ENCODE results near the gene PMFBP1. TPM values are rescaled to one million over a fixed set of nuclear protein-coding genes. Genes with fewer than 3 reads are reported as not detected.

Gene PMFBP1
- total and polyA plus RNA-seq, 4 donors = 0.66 to 2.5 (median 1.0) TPM; not detected in 1

GRCh38 chr16:72210555-72210954 lies 38.6 kb upstream of the PMFBP1 start:
- Histone ChIP-seq H3K9me3 (ENCODE audit: control insufficient read depth, low read length) (no peaks in the 10 kb centered on the region), H3K27ac (ENCODE audit: low read depth in 1 of 2, low read length in 2 of 2) (no peak overlapping the region), H3K4me1 (ENCODE audit: control insufficient read depth in 1 of 2, insufficient read depth in 2 of 2, low read length in 2 of 2) (no peaks in the 10 kb centered on the region), H3K36me3 (ENCODE audit: control insufficient read depth in 1 of 2, insufficient read depth in 2 of 2, low read length in 1 of 2) (no peaks in the 10 kb centered on the region), H3K4me3 (ENCODE audit: low read length in 2 of 2) (no peak overlapping the region), H3K27me3 (ENCODE audit: control insufficient read depth in 1 of 2, insufficient read depth in 2 of 2, low read length in 1 of 2) (peaks cover 0 to 2% of the 10 kb centered on the region in 2 donors)
- intact Hi-C loops (cut with DNase I) = no loop called here
- 79 to 82% methylated on average over 3 of the region's 3 CpGs for WGBS, 2 donors
- no peak for DNase-seq
- no peak for ATAC-seq (ENCODE audit: low FRiP score)

- DNase-seq (no peak), ATAC-seq (ENCODE audit: low FRiP score) (no peak)
Measured at GRCh38 chr16:72210072-72210471, 38.1 kb upstream of the PMFBP1 start.

GRCh38 chr16:72206299-72206698 lies 34.3 kb upstream of the PMFBP1 start:
- intact Hi-C loops (cut with DNase I) = no loop called here
- no peaks in the 10 kb centered on the region for H3K9me3 ChIP-seq (ENCODE audit: control insufficient read depth, low read length)

More at GRCh38 chr16:72210072-72210471, 38.1 kb upstream of the PMFBP1 start:
- no peaks in the 10 kb centered on the region for H3K36me3 ChIP-seq (ENCODE audit: control insufficient read depth in 1 of 2, insufficient read depth in 2 of 2, low read length in 1 of 2)
- H3K9me3 ChIP-seq (ENCODE audit: control insufficient read depth, low read length) = no peaks in the 10 kb centered on the region
- intact Hi-C loops (cut with DNase I) = no loop called here
- WGBS, 2 donors = 93 to 97% methylated on average over 3 of the region's 3 CpGs
- H3K4me3 ChIP-seq (ENCODE audit: low read length in 2 of 2) = no peak overlapping the region
- peaks cover 0 to 2% of the 10 kb centered on the region in 2 donors for H3K27me3 ChIP-seq (ENCODE audit: control insufficient read depth in 1 of 2, insufficient read depth in 2 of 2, low read length in 1 of 2)
- no peak overlapping the region for H3K27ac ChIP-seq (ENCODE audit: low read depth in 1 of 2, low read length in 2 of 2)
- no peaks in the 10 kb centered on the region for H3K4me1 ChIP-seq (ENCODE audit: control insufficient read depth in 1 of 2, insufficient read depth in 2 of 2, low read length in 2 of 2)

GRCh38 chr16:72203401-72203800 lies 31.4 kb upstream of the PMFBP1 start:
- 19 to 24% methylated on average over 6 of the region's 6 CpGs for WGBS, 2 donors
- H3K9me3 ChIP-seq (ENCODE audit: control insufficient read depth, low read length) = no peaks in the 10 kb centered on the region
- no peak overlapping the region for H3K27ac ChIP-seq (ENCODE audit: low read depth in 1 of 2, low read length in 2 of 2)
- no peaks in the 10 kb centered on the region for H3K4me1 ChIP-seq (ENCODE audit: control insufficient read depth in 1 of 2, insufficient read depth in 2 of 2, low read length in 2 of 2)
- ATAC-seq (ENCODE audit: low FRiP score) = no peak
- no peaks in the 10 kb centered on the region for H3K27me3 ChIP-seq (ENCODE audit: control insufficient read depth in 1 of 2, insufficient read depth in 2 of 2, low read length in 1 of 2)
- H3K36me3 ChIP-seq (ENCODE audit: control insufficient read depth in 1 of 2, insufficient read depth in 2 of 2, low read length in 1 of 2) = no peaks in the 10 kb centered on the region
- H3K4me3 ChIP-seq (ENCODE audit: low read length in 2 of 2) = no peak overlapping the region
- intact Hi-C loops (cut with DNase I) = no loop called here
- peak in 1 of 2 donors; percentile 73 for DNase-seq

More at GRCh38 chr16:72206299-72206698, 34.3 kb upstream of the PMFBP1 start:
- Histone ChIP-seq H3K36me3 (ENCODE audit: control insufficient read depth in 1 of 2, insufficient read depth in 2 of 2, low read length in 1 of 2) (no peaks in the 10 kb centered on the region), H3K4me3 (ENCODE audit: low read length in 2 of 2) (no peak overlapping the region), H3K27ac (ENCODE audit: low read depth in 1 of 2, low read length in 2 of 2) (no peak overlapping the region), H3K27me3 (ENCODE audit: control insufficient read depth in 1 of 2, insufficient read depth in 2 of 2, low read length in 1 of 2) (peaks cover 0 to 2% of the 10 kb centered on the region in 2 donors), H3K4me1 (ENCODE audit: control insufficient read depth in 1 of 2, insufficient read depth in 2 of 2, low read length in 2 of 2) (no peaks in the 10 kb centered on the region)
- 81 to 83% methylated on average over 3 of the region's 3 CpGs for WGBS, 2 donors
- no peak for DNase-seq
- ATAC-seq (ENCODE audit: low FRiP score) = no peak

GRCh38 chr16:72202014-72202413 lies 30.1 kb upstream of the PMFBP1 start:
- intact Hi-C loops (cut with DNase I) = no loop called here
- H3K27ac ChIP-seq (ENCODE audit: low read depth in 1 of 2, low read length in 2 of 2) = no peak overlapping the region
- H3K27me3 ChIP-seq (ENCODE audit: control insufficient read depth in 1 of 2, insufficient read depth in 2 of 2, low read length in 1 of 2) = peaks cover 0 to 1% of the 10 kb centered on the region in 2 donors
- ATAC-seq (ENCODE audit: low FRiP score) (no peak), DNase-seq (no peak)
- no peaks in the 10 kb centered on the region for H3K9me3 ChIP-seq (ENCODE audit: control insufficient read depth, low read length)
- no peaks in the 10 kb centered on the region for H3K36me3 ChIP-seq (ENCODE audit: control insufficient read depth in 1 of 2, insufficient read depth in 2 of 2, low read length in 1 of 2)
- H3K4me3 ChIP-seq (ENCODE audit: low read length in 2 of 2) = no peak overlapping the region
- H3K4me1 ChIP-seq (ENCODE audit: control insufficient read depth in 1 of 2, insufficient read depth in 2 of 2, low read length in 2 of 2) = no peaks in the 10 kb centered on the region
- WGBS, 2 donors = 70 to 76% methylated on average over 2 of the region's 2 CpGs

- Histone ChIP-seq H3K27me3 (ENCODE audit: control insufficient read depth in 1 of 2, insufficient read depth in 2 of 2, low read length in 1 of 2) (peaks cover 0 to 1% of the 10 kb centered on the region in 2 donors), H3K4me1 (ENCODE audit: control insufficient read depth in 1 of 2, insufficient read depth in 2 of 2, low read length in 2 of 2) (no peaks in the 10 kb centered on the region), H3K4me3 (ENCODE audit: low read length in 2 of 2) (no peak overlapping the region), H3K36me3 (ENCODE audit: control insufficient read depth in 1 of 2, insufficient read depth in 2 of 2, low read length in 1 of 2) (no peaks in the 10 kb centered on the region), H3K27ac (ENCODE audit: low read depth in 1 of 2, low read length in 2 of 2) (no peak overlapping the region), H3K9me3 (ENCODE audit: control insufficient read depth, low read length) (no peaks in the 10 kb centered on the region)
- WGBS, 2 donors = 64 to 68% methylated on average over 2 of the region's 2 CpGs
- no peak for DNase-seq
- intact Hi-C loops (cut with DNase I) = no loop called here
- ATAC-seq (ENCODE audit: low FRiP score) = no peak
Measured at GRCh38 chr16:72201387-72201786, 29.4 kb upstream of the PMFBP1 start.

- WGBS, 2 donors = 86 to 87% methylated on average over 5 of the region's 5 CpGs
- no peak for ATAC-seq (ENCODE audit: low FRiP score)
Measured at GRCh38 chr16:72199761-72200337, 27.9 kb upstream of the PMFBP1 start.

GRCh38 chr16:72198771-72199201 lies 26.8 kb upstream of the PMFBP1 start:
- 53 to 62% methylated on average over 10 of the region's 10 CpGs for whole genome bisulfite sequencing, 2 donors
- H3K4me1 ChIP-seq (ENCODE audit: control insufficient read depth in 1 of 2, insufficient read depth in 2 of 2, low read length in 2 of 2) = no peaks in the 10 kb centered on the region
- no peak overlapping the region for H3K27ac ChIP-seq (ENCODE audit: low read depth in 1 of 2, low read length in 2 of 2)
- DNase-seq (no peak), ATAC-seq (ENCODE audit: low FRiP score) (no peak)
- intact Hi-C loops (cut with DNase I) = no loop called here
- no peak overlapping the region for H3K4me3 ChIP-seq (ENCODE audit: low read length in 2 of 2)
- H3K9me3 ChIP-seq (ENCODE audit: control insufficient read depth, low read length) = no peaks in the 10 kb centered on the region
- H3K27me3 ChIP-seq (ENCODE audit: control insufficient read depth in 1 of 2, insufficient read depth in 2 of 2, low read length in 1 of 2) = peaks cover 0 to 1% of the 10 kb centered on the region in 2 donors
- H3K36me3 ChIP-seq (ENCODE audit: control insufficient read depth in 1 of 2, insufficient read depth in 2 of 2, low read length in 1 of 2) = no peaks in the 10 kb centered on the region

More at GRCh38 chr16:72199761-72200337, 27.9 kb upstream of the PMFBP1 start:
- Histone ChIP-seq H3K4me1 (ENCODE audit: control insufficient read depth in 1 of 2, insufficient read depth in 2 of 2, low read length in 2 of 2) (no peaks in the 10 kb centered on the region), H3K9me3 (ENCODE audit: control insufficient read depth, low read length) (no peaks in the 10 kb centered on the region), H3K27me3 (ENCODE audit: control insufficient read depth in 1 of 2, insufficient read depth in 2 of 2, low read length in 1 of 2) (peaks cover 0 to 1% of the 10 kb centered on the region in 2 donors), H3K27ac (ENCODE audit: low read depth in 1 of 2, low read length in 2 of 2) (no peak overlapping the region), H3K4me3 (ENCODE audit: low read length in 2 of 2) (no peak overlapping the region), H3K36me3 (ENCODE audit: control insufficient read depth in 1 of 2, insufficient read depth in 2 of 2, low read length in 1 of 2) (no peaks in the 10 kb centered on the region)
- intact Hi-C loops (cut with DNase I) = no loop called here
- DNase-seq = no peak

GRCh38 chr16:72198021-72198711 lies 26.2 kb upstream of the PMFBP1 start:
- DNase-seq = no peak
- Histone ChIP-seq H3K36me3 (ENCODE audit: control insufficient read depth in 1 of 2, insufficient read depth in 2 of 2, low read length in 1 of 2) (no peaks in the 10 kb centered on the region), H3K27me3 (ENCODE audit: control insufficient read depth in 1 of 2, insufficient read depth in 2 of 2, low read length in 1 of 2) (peaks cover 0 to 1% of the 10 kb centered on the region in 2 donors), H3K4me1 (ENCODE audit: control insufficient read depth in 1 of 2, insufficient read depth in 2 of 2, low read length in 2 of 2) (no peaks in the 10 kb centered on the region), H3K9me3 (ENCODE audit: control insufficient read depth, low read length) (no peaks in the 10 kb centered on the region), H3K4me3 (ENCODE audit: low read length in 2 of 2) (no peak overlapping the region), H3K27ac (ENCODE audit: low read depth in 1 of 2, low read length in 2 of 2) (no peak overlapping the region)
- 16 to 19% methylated on average over 11 of the region's 11 CpGs for WGBS, 2 donors
- intact Hi-C loops (cut with DNase I) = no loop called here
- peak; percentile 47 for ATAC-seq (ENCODE audit: low FRiP score)
